GM12892 (cell line): ENCODE results near the gene DCDC1.

ENCODE experiments used
- POLR2A ChIP-seq: IDR thresholded peaks from 2 replicates; pipeline ENCODE4 v1.6.1; 2011; ENCODE audit warnings: low read depth, low read length, control low read depth
- POLR2AphosphoS5 ChIP-seq: IDR thresholded peaks from 2 replicates; pipeline ENCODE4 v1.6.1; 2011; ENCODE audit warnings: low read depth, low read length, control low read depth
- TAF1 ChIP-seq: IDR thresholded peaks from 2 replicates; pipeline ENCODE4 v1.6.1; 2011; ENCODE audit warnings: low read depth, mild to moderate bottlenecking, control low read depth, low read length, borderline replicate concordance

- TF ChIP-seq POLR2A, result no peak
- TF ChIP-seq TAF1, result no peak
- TF ChIP-seq POLR2AphosphoS5, result no peak
Observed at GRCh38 chr11:31337806-31338205, 31.7 kb downstream of the DCDC1 start.
